ENCODE results near the gene LSP1. TPM values are rescaled to one million over a fixed set of nuclear protein-coding genes. Genes with fewer than 3 reads are reported as not detected.

The LSP1 gene
- total and polyA plus RNA-seq, 2 of the 13 experiments (the other 11 are each of a cell fraction or from before 2014, with no cell fraction given) = 0.59 to 1.00 TPM

DNA sequence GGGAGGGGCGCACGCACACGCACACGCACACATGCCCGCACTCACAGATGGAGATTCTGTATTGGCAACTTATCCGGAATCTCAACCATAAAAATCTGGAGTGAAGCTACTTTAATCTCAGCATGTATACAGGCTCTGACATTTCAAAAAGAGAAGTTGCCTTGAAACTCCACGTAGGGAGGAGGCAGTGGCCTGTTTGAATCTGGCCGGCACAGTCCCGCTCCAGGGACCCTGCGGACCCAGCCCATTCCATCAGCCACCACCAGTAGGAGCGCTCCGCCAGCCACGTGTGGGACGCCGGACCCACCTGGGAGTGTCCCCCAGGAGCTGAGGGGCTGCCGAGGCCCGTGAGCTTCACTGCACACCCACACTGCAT, 20.0 kb upstream of the LSP1 start:
- Histone ChIP-seq H3K4me2 (ENCODE audit: low read depth, low read length) (peak overlapping the region; percentile 60), H3K4me1 (ENCODE audit: insufficient read depth, low read length) (peaks cover 80% of the 10 kb centered on the region), H3K27ac (ENCODE audit: extremely low read length, insufficient read depth, low read length) (no peak overlapping the region), H3K79me2 (ENCODE audit: insufficient read depth, low read length) (no peaks in the 10 kb centered on the region), H4K20me1 (ENCODE audit: insufficient read depth, low read length) (no peaks in the 10 kb centered on the region), H3K27me3 (ENCODE audit: control insufficient read depth in 1 of 2, insufficient read depth in 2 of 2, low read length in 2 of 2) (peaks cover 0 to 6% of the 10 kb centered on the region in 2 experiments; a peak in 3 of 5 replicates), H3K36me3 (replicated peaks in 1 of 2; ENCODE audit: control insufficient read depth in 1 of 2, insufficient read depth in 2 of 2, low read length in 2 of 2) (no peaks in the 10 kb centered on the region), H3K9me3 (ENCODE audit: low read length) (no peaks in the 10 kb centered on the region), H3K4me3 (replicated peaks in 1 of 3; ENCODE audit: insufficient read depth in 1 of 3, low read depth in 2 of 3, low read length in 3 of 3) (peak overlapping the region in 1 of 3 experiments; percentile 49; a peak in 1 of 6 replicates), H3K9ac (ENCODE audit: insufficient read depth, low read depth, low read length) (no peak overlapping the region), H2AFZ (ENCODE audit: low read length) (no peak overlapping the region)
- WGBS (ENCODE audit: low lambda C conversion rate) = 62% methylated on average over 10 of the region's 17 CpGs
- ATAC-seq = no peak
- intact Hi-C loops (cut with micrococcal nuclease; ENCODE audit: unreplicated experiment) = loop anchor here (2.0 to 5.0 kb wide), 2 partner anchors 126 to 138 kb away; no protein-coding TSS in a partner anchor
- TF ChIP-seq KLF12 (CRISPR knock-in tag; IDR thresholded peaks at IDR 0.05; ENCODE audit: borderline replicate concordance) (0 out of 2 replicates have a peak, but pooled peaks have one; percentile 54), SKI (IDR thresholded peaks at IDR 0.05; ENCODE audit: partially characterized antibody) (no peak)
- in situ Hi-C loops (cut with HindIII; ENCODE audit: extremely low pct_ligation_motif_present, low pct_unique_long_range_greater_than_20kb) = loop anchor here (5.0 kb wide), 2 partner anchors 136 to 176 kb away; partner anchors contain the start of gene KRTAP5-6
- ChIA-PET POLR2A (interaction anchor here (1.2 to 5.1 kb wide), 5 partner anchors 8 to 180 kb away, joined by 4 to 26 read pairs (median 17); no protein-coding TSS in a partner anchor), CTCF (ENCODE audit: low intra/inter-chr PET ratio, low total read pairs) (interaction anchor here (1.8 to 4.2 kb wide), 3 partner anchors 140 to 319 kb away, joined by 6 to 44 read pairs (median 37); no protein-coding TSS in a partner anchor)
- BruUV-seq (replicated peaks) = no TSS peak
- DNase-seq (ENCODE audit: low spot score) = no peak
- FAIRE-seq = no peak

- Histone ChIP-seq H2AFZ (ENCODE audit: low read length) (no peak overlapping the region), H3K79me2 (ENCODE audit: insufficient read depth, low read length) (no peaks in the 10 kb centered on the region), H3K9me3 (ENCODE audit: low read length) (no peaks in the 10 kb centered on the region), H3K27me3 (ENCODE audit: control insufficient read depth in 1 of 2, insufficient read depth in 2 of 2, low read length in 2 of 2) (peaks cover 8% of the 10 kb centered on the region in 2 experiments; a peak in 4 of 5 replicates), H3K27ac (ENCODE audit: extremely low read length, insufficient read depth, low read length) (no peak overlapping the region), H3K9ac (ENCODE audit: insufficient read depth, low read depth, low read length) (no peak overlapping the region), H3K4me2 (ENCODE audit: low read depth, low read length) (peak overlapping the region; percentile 60), H4K20me1 (ENCODE audit: insufficient read depth, low read length) (no peaks in the 10 kb centered on the region), H3K36me3 (replicated peaks in 1 of 2; ENCODE audit: control insufficient read depth in 1 of 2, insufficient read depth in 2 of 2, low read length in 2 of 2) (no peaks in the 10 kb centered on the region), H3K4me3 (replicated peaks in 1 of 3; ENCODE audit: insufficient read depth in 1 of 3, low read depth in 2 of 3, low read length in 3 of 3) (peak overlapping the region in 1 of 3 experiments; percentile 32; a peak in 1 of 6 replicates), H3K4me1 (ENCODE audit: insufficient read depth, low read length) (peaks cover 76% of the 10 kb centered on the region)
- no TSS peak for BruUV-seq (replicated peaks)
- DNase-seq (ENCODE audit: low spot score) = peak; percentile 24
- intact Hi-C loops (cut with micrococcal nuclease; ENCODE audit: unreplicated experiment) (loop anchor here (2.0 to 5.0 kb wide), 3 partner anchors 71 to 317 kb away; partner anchors contain the start of gene CTSD), in situ Hi-C loops (cut with HindIII; ENCODE audit: extremely low pct_ligation_motif_present, low pct_unique_long_range_greater_than_20kb) (loop anchor here (5.0 kb wide), 2 partner anchors 137 to 177 kb away; partner anchors contain the start of gene KRTAP5-6)
- 13% methylated on average over 5 of the region's 14 CpGs for WGBS (ENCODE audit: low lambda C conversion rate)
- FAIRE-seq = no peak
- peak; percentile 7; the same call in 2 of the 3 replicates for ATAC-seq
- ChIA-PET POLR2A (interaction anchor here (0.9 to 5.1 kb wide), 8 partner anchors 9 to 184 kb away, joined by 3 to 26 read pairs (median 4); no protein-coding TSS in a partner anchor), CTCF (ENCODE audit: low intra/inter-chr PET ratio, low total read pairs) (interaction anchor here (1.6 to 4.2 kb wide), 2 partner anchors 140 to 181 kb away, joined by 8 to 37 read pairs; no protein-coding TSS in a partner anchor)
- TF ChIP-seq SAP130 (CRISPR knock-in tag; IDR thresholded peaks at IDR 0.05; ENCODE audit: low read depth) (peak; percentile 45), ZNF605 (CRISPR knock-in tag; IDR thresholded peaks at IDR 0.05) (peak; percentile 63; the same call in 1 of the 2 replicates), SP2 (CRISPR knock-in tag; IDR thresholded peaks at IDR 0.05) (peak; percentile 47), ZNF296 (CRISPR knock-in tag; conservative IDR thresholded peaks at IDR 0.05) (peak; percentile 93), HOXA3 (CRISPR knock-in tag; IDR thresholded peaks at IDR 0.05) (peak; percentile 59; the same call in 1 of the 2 replicates), TOE1 (CRISPR knock-in tag; IDR thresholded peaks at IDR 0.05) (no peak), ZSCAN25 (CRISPR knock-in tag; IDR thresholded peaks at IDR 0.05) (peak; percentile 97)
These were observed 18.7 kb upstream of the LSP1 start for GRCh38 chr11:1834062-1834610.

Data from HepG2 (cell line).